Coronary artery (tissue), 2 donors: ENCODE data around the gene PDXP.

Experiments used
- DNase-seq: peaks from one replicate; pipeline ENCODE4 v3.0.0-alpha.2; 2017; ENCODE audit warnings: low spot score
- H3K27ac ChIP-seq, 2 donors: fragments of 200-600 bp; sonication (generic); one replicate each; pipeline ENCODE4 v1.5.1; 2016 to 2019
- H3K4me3 ChIP-seq: fragments of 200-600 bp; sonication (generic); 2 replicates; pipeline ENCODE4 v1.5.1; 2016; ENCODE audit warnings: mild to moderate bottlenecking, moderate library complexity
- CTCF ChIP-seq: fragments of 200-600 bp; sonication (generic); IDR thresholded peaks from one replicate; pipeline ENCODE4 v1.5.1; 2019; ENCODE audit warnings: antibody characterized with exemption

Gene PDXP

GRCh38 chr22:37639771-37640590, 18.5 kb upstream of the PDXP start:
- peak overlapping the region in 1 of 2 donors; percentile 78 for H3K27ac ChIP-seq
- no peak for DNase-seq
- no peak for TF ChIP-seq CTCF
- H3K4me3 ChIP-seq, result peak overlapping the region; percentile 79

GRCh38 chr22:37640591-37641560, 17.6 kb upstream of the PDXP start:
- no peak for TF ChIP-seq CTCF
- Histone ChIP-seq H3K27ac (peak overlapping the region in 1 of 2 donors; percentile 78), H3K4me3 (peak overlapping the region; percentile 79)
- no peak for DNase-seq

- no peak overlapping the region for H3K4me3 ChIP-seq
- no peak for TF ChIP-seq CTCF
- DNase-seq, result no peak
- H3K27ac ChIP-seq, result peak overlapping the region in 1 of 2 donors; percentile 78
Measured at GRCh38 chr22:37641561-37641949, 17.0 kb upstream of the PDXP start.

GRCh38 chr22:37643225-37643847, 15.2 kb upstream of the PDXP start:
- Histone ChIP-seq H3K4me3 (no peak overlapping the region), H3K27ac (no peak overlapping the region)
- peak; percentile 87 for TF ChIP-seq CTCF
- DNase-seq, result no peak

- no peak for DNase-seq
- no peak for TF ChIP-seq CTCF
- H3K4me3 ChIP-seq, result no peak overlapping the region
- no peak overlapping the region for H3K27ac ChIP-seq
Measured at GRCh38 chr22:37647317-37647716, 11.2 kb upstream of the PDXP start.

- Histone ChIP-seq H3K27ac (no peak overlapping the region), H3K4me3 (no peak overlapping the region)
- no peak for TF ChIP-seq CTCF
- DNase-seq, result no peak
Measured at GRCh38 chr22:37647928-37648327, 10.6 kb upstream of the PDXP start.
